Measurements from ENCODE around the gene EI24.
A peak's percentile ranks its signal among the peaks of the same experiment; 100 is the strongest.
"Not testable (repeated sequence)": the region's sequence is repeated elsewhere in the genome, so short reads cannot be mapped to it uniquely, and the experiment has no call there.

EI24 gene

GRCh38 chr11:125553357-125553756 lies 15.9 kb upstream of the EI24 start:
- Histone ChIP-seq H3K36me3 (ENCODE audit: control insufficient read depth, insufficient read depth, low read length) (no peaks in the 10 kb centered on the region), H3K9me3 (ENCODE audit: control insufficient read depth, low read length) (no peaks in the 10 kb centered on the region), H3K4me3 (ENCODE audit: insufficient read depth, low read depth, low read length) (no peak overlapping the region), H3K27ac (ENCODE audit: insufficient read depth, low read depth, low read length, poor library complexity, severe bottlenecking) (no peak overlapping the region), H3K4me1 (ENCODE audit: control insufficient read depth, insufficient read depth, low read length) (no peaks in the 10 kb centered on the region), H3K27me3 (ENCODE audit: control insufficient read depth, insufficient read depth, low read length, poor library complexity, severe bottlenecking) (no peaks in the 10 kb centered on the region)
- WGBS, 2 experiments: 85 to 94% methylated on average over 1 of the region's 1 CpG

- no peaks in the 10 kb centered on the region for H3K36me3 ChIP-seq (ENCODE audit: control insufficient read depth, insufficient read depth, low read length)
- no peaks in the 10 kb centered on the region for H3K9me3 ChIP-seq (ENCODE audit: control insufficient read depth, low read length)
- no peak overlapping the region for H3K27ac ChIP-seq (ENCODE audit: insufficient read depth, low read depth, low read length, poor library complexity, severe bottlenecking)
- H3K4me1 ChIP-seq (ENCODE audit: control insufficient read depth, insufficient read depth, low read length): no peaks in the 10 kb centered on the region
- H3K4me3 ChIP-seq (ENCODE audit: insufficient read depth, low read depth, low read length): no peak overlapping the region
- 91 to 93% methylated on average over 3 of the region's 3 CpGs for WGBS, 2 experiments
- H3K27me3 ChIP-seq (ENCODE audit: control insufficient read depth, insufficient read depth, low read length, poor library complexity, severe bottlenecking): no peaks in the 10 kb centered on the region
Measured at GRCh38 chr11:125554038-125554437, 15.2 kb upstream of the EI24 start.

GRCh38 chr11:125559888-125560287 lies 9.4 kb upstream of the EI24 start:
- Histone ChIP-seq H3K4me1 (ENCODE audit: control insufficient read depth, insufficient read depth, low read length) (no peaks in the 10 kb centered on the region), H3K27ac (ENCODE audit: insufficient read depth, low read depth, low read length, poor library complexity, severe bottlenecking) (no peak overlapping the region), H3K27me3 (ENCODE audit: control insufficient read depth, insufficient read depth, low read length, poor library complexity, severe bottlenecking) (no peaks in the 10 kb centered on the region), H3K9me3 (ENCODE audit: control insufficient read depth, low read length) (no peaks in the 10 kb centered on the region), H3K4me3 (ENCODE audit: insufficient read depth, low read depth, low read length) (no peak overlapping the region), H3K36me3 (ENCODE audit: control insufficient read depth, insufficient read depth, low read length) (no peaks in the 10 kb centered on the region)
- WGBS, 2 experiments: 84 to 99% methylated on average over 2 to 3 of the region's 3 CpGs

DNA sequence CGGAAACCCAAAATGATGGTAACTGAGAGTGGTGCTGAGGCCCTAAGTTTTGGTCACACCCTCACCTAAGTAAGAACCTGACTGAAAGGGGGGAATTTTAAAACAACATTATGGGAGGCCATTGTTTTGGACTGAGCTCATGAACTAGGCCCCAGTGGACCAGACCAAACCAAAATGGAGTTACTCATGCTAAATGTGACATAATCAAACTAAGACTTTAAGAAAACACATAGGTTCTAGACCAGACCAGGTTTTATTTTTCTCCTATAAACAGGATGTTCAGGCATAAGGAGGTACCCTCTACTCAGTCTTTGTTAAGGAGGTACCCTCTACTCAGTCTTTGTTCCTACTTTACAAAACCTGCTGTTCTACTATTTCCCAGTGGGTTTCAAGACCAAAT lies 7.4 kb upstream of the EI24 start:
- Histone ChIP-seq H3K4me1 (ENCODE audit: control insufficient read depth, insufficient read depth, low read length) (no peaks in the 10 kb centered on the region), H3K27ac (ENCODE audit: insufficient read depth, low read depth, low read length, poor library complexity, severe bottlenecking) (no peak overlapping the region), H3K4me3 (ENCODE audit: insufficient read depth, low read depth, low read length) (no peak overlapping the region), H3K27me3 (ENCODE audit: control insufficient read depth, insufficient read depth, low read length, poor library complexity, severe bottlenecking) (no peaks in the 10 kb centered on the region), H3K36me3 (ENCODE audit: control insufficient read depth, insufficient read depth, low read length) (no peaks in the 10 kb centered on the region), H3K9me3 (ENCODE audit: control insufficient read depth, low read length) (no peaks in the 10 kb centered on the region)
- 92 to 100% methylated on average over 1 of the region's 1 CpG for WGBS, 2 experiments

- whole genome bisulfite sequencing, 2 experiments: 90 to 94% methylated on average over 4 of the region's 4 CpGs
Measured at GRCh38 chr11:125562430-125562829, 6.8 kb upstream of the EI24 start.

DNA sequence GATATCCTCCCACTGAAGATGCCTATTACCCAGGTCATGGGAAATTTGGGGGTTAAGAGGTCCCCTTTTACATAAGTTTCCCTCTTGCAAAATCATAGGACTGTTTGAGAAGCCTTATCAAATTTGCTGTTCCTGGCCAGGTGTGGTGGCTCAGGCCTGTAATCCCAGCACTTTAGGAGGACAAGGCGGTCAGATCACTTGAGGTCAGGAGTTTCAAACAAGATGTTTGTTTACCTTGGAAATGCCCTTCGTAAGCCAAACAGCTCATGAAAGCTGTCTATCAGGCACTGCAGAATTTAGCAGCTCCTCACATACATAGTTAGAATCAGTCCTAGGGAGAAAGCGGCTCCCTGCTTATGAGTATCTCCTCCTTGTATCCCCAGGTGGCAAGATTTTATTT lies 4.9 kb upstream of the EI24 start:
- Histone ChIP-seq H3K9me3 (ENCODE audit: control insufficient read depth, low read length) (no peaks in the 10 kb centered on the region), H3K4me1 (ENCODE audit: control insufficient read depth, insufficient read depth, low read length) (no peaks in the 10 kb centered on the region), H3K36me3 (ENCODE audit: control insufficient read depth, insufficient read depth, low read length) (no peaks in the 10 kb centered on the region), H3K27me3 (ENCODE audit: control insufficient read depth, insufficient read depth, low read length, poor library complexity, severe bottlenecking) (no peaks in the 10 kb centered on the region), H3K4me3 (ENCODE audit: insufficient read depth, low read depth, low read length) (no peak overlapping the region), H3K27ac (ENCODE audit: insufficient read depth, low read depth, low read length, poor library complexity, severe bottlenecking) (no peak overlapping the region)
- 88 to 93% methylated on average over 3 of the region's 3 CpGs for WGBS, 2 experiments

More at GRCh38 chr11:125562430-125562829, 6.8 kb upstream of the EI24 start:
- Histone ChIP-seq H3K27me3 (ENCODE audit: control insufficient read depth, insufficient read depth, low read length, poor library complexity, severe bottlenecking) (no peaks in the 10 kb centered on the region), H3K27ac (ENCODE audit: insufficient read depth, low read depth, low read length, poor library complexity, severe bottlenecking) (no peak overlapping the region), H3K36me3 (ENCODE audit: control insufficient read depth, insufficient read depth, low read length) (no peaks in the 10 kb centered on the region), H3K4me1 (ENCODE audit: control insufficient read depth, insufficient read depth, low read length) (no peaks in the 10 kb centered on the region), H3K4me3 (ENCODE audit: insufficient read depth, low read depth, low read length) (no peak overlapping the region), H3K9me3 (ENCODE audit: control insufficient read depth, low read length) (no peaks in the 10 kb centered on the region)

DNA sequence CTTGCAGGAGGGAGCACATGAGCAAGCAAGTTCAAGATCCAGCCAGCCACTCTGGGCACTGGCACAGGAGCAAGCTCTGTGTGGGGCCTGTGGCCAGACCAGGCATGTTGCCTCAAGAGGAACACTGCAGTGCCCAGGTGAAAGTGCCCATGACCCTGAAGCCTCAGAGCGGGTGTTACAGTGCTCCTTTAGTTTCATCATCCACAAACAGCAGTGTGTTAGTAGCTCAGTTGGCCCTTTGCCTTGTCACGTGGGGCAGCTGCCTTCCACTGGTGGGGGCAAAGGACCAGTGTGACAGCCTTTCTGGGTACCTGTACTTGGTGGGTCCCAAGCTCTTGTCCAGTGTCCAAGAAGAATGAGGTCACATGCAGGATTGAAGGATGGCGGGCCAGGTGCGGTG lies 3.0 kb upstream of the EI24 start:
- no peak overlapping the region for H3K27ac ChIP-seq (ENCODE audit: insufficient read depth, low read depth, low read length, poor library complexity, severe bottlenecking)
- WGBS, 2 experiments: 91 to 97% methylated on average over 4 of the region's 4 CpGs
- no peak overlapping the region for H3K4me3 ChIP-seq (ENCODE audit: insufficient read depth, low read depth, low read length)

GRCh38 chr11:125569915-125570621 lies 791 bp downstream of the EI24 start:
- Histone ChIP-seq H3K36me3 (ENCODE audit: control insufficient read depth, insufficient read depth, low read length) (peaks cover 12% of the 10 kb centered on the region), H3K27me3 (ENCODE audit: control insufficient read depth, insufficient read depth, low read length, poor library complexity, severe bottlenecking) (no peaks in the 10 kb centered on the region), H3K9me3 (ENCODE audit: control insufficient read depth, low read length) (no peaks in the 10 kb centered on the region), H3K27ac (ENCODE audit: insufficient read depth, low read depth, low read length, poor library complexity, severe bottlenecking) (no peak overlapping the region), H3K4me1 (ENCODE audit: control insufficient read depth, insufficient read depth, low read length) (no peaks in the 10 kb centered on the region), H3K4me3 (ENCODE audit: insufficient read depth, low read depth, low read length) (peak overlapping the region; percentile 78)
- WGBS, 2 experiments: 12 to 16% methylated on average over 9 of the region's 9 CpGs

More for the DNA sequence above, 3.0 kb upstream of the EI24 start:
- Histone ChIP-seq H3K9me3 (ENCODE audit: control insufficient read depth, low read length) (no peaks in the 10 kb centered on the region), H3K36me3 (ENCODE audit: control insufficient read depth, insufficient read depth, low read length) (no peaks in the 10 kb centered on the region), H3K4me1 (ENCODE audit: control insufficient read depth, insufficient read depth, low read length) (no peaks in the 10 kb centered on the region), H3K27me3 (ENCODE audit: control insufficient read depth, insufficient read depth, low read length, poor library complexity, severe bottlenecking) (no peaks in the 10 kb centered on the region)

- 91 to 97% methylated on average over 2 of the region's 2 CpGs for WGBS, 2 experiments
- Histone ChIP-seq H3K9me3 (ENCODE audit: control insufficient read depth, low read length) (no peaks in the 10 kb centered on the region), H3K4me3 (ENCODE audit: insufficient read depth, low read depth, low read length) (no peak overlapping the region), H3K4me1 (ENCODE audit: control insufficient read depth, insufficient read depth, low read length) (no peaks in the 10 kb centered on the region), H3K36me3 (ENCODE audit: control insufficient read depth, insufficient read depth, low read length) (peaks cover 21% of the 10 kb centered on the region), H3K27ac (ENCODE audit: insufficient read depth, low read depth, low read length, poor library complexity, severe bottlenecking) (no peak overlapping the region), H3K27me3 (ENCODE audit: control insufficient read depth, insufficient read depth, low read length, poor library complexity, severe bottlenecking) (no peaks in the 10 kb centered on the region)
Measured at GRCh38 chr11:125570952-125571351, 1.7 kb downstream of the EI24 start.

DNA sequence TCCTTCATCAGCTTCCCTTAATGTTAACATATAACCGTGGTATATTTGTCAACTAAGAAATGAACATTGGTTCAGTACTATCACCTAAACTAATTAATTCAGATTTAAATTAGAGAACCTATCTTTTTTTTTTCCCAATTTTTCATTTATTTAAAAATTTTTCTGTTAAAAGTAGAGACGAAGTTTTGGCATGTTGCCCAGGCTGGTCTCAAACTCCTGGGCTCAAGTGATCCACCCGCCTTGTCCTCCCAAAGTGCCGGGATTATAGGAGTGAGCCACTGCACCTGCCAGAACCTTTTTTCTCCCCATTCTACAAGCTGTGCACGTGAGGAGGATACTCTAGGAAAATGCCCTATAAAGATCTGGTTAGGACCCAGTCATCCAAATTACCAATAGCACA lies 3.6 kb downstream of the EI24 start:
- Histone ChIP-seq H3K4me1 (ENCODE audit: control insufficient read depth, insufficient read depth, low read length) (no peaks in the 10 kb centered on the region), H3K36me3 (ENCODE audit: control insufficient read depth, insufficient read depth, low read length) (peaks cover 29% of the 10 kb centered on the region), H3K27ac (ENCODE audit: insufficient read depth, low read depth, low read length, poor library complexity, severe bottlenecking) (no peak overlapping the region), H3K4me3 (ENCODE audit: insufficient read depth, low read depth, low read length) (no peak overlapping the region), H3K9me3 (ENCODE audit: control insufficient read depth, low read length) (no peaks in the 10 kb centered on the region), H3K27me3 (ENCODE audit: control insufficient read depth, insufficient read depth, low read length, poor library complexity, severe bottlenecking) (no peaks in the 10 kb centered on the region)
- 93 to 97% methylated on average over 4 to 5 of the region's 5 CpGs for WGBS, 2 experiments

DNA sequence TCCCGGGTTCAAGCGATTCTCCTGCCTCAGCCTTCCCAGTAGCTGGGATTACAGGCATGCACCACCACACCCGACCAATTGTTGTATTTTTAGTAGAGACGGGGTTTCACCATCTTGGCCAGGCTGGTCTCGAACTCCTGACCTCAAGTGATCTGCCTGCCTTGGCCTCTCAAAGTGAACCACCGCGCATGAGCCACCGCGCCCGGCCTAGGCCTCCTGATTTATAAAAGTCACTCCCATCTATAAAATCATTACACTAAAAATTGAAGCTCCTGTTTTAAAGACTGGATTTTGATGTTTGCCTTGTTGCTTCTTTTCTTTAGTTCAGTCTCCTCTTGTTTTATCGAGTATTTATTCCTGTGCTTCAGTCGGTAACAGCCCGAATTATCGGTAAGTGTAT lies 7.9 kb downstream of the EI24 start:
- not testable (repeated sequence) for H3K4me3 ChIP-seq (ENCODE audit: insufficient read depth, low read depth, low read length); H3K27ac ChIP-seq (ENCODE audit: insufficient read depth, low read depth, low read length, poor library complexity, severe bottlenecking); H3K9me3 ChIP-seq (ENCODE audit: control insufficient read depth, low read length); H3K27me3 ChIP-seq (ENCODE audit: control insufficient read depth, insufficient read depth, low read length, poor library complexity, severe bottlenecking); H3K4me1 ChIP-seq (ENCODE audit: control insufficient read depth, insufficient read depth, low read length)
- WGBS, 2 experiments: 93 to 94% methylated on average over 14 of the region's 14 CpGs
- H3K36me3 ChIP-seq (ENCODE audit: control insufficient read depth, insufficient read depth, low read length): peaks cover 50% of the 10 kb centered on the region
